LNCaP clone FGC (cell line): Measurements from ENCODE around the gene LPXN.
A peak's percentile ranks its signal among the peaks of the same experiment; 100 is the strongest.

Experiments
- DNase-seq: peaks from one replicate; pipeline ENCODE4 v3.0.0-alpha.2; 2011; ENCODE audit warnings: low read depth
- H3K4me3 ChIP-seq: 2 replicates; pipeline ENCODE4 v1.5.1; 2011; ENCODE audit warnings: mild to moderate bottlenecking, low read depth, low read length, control low read depth
- TF ChIP-seq, protein P1 (sequence below): IDR thresholded peaks from 2 replicates; pipeline ENCODE4 v1.5.1; 2012; ENCODE audit warnings: mild to moderate bottlenecking; ENCODE audit not compliant: control insufficient read depth, insufficient read depth; ENCODE audit errors: extremely low read depth

LPXN gene

DNA sequence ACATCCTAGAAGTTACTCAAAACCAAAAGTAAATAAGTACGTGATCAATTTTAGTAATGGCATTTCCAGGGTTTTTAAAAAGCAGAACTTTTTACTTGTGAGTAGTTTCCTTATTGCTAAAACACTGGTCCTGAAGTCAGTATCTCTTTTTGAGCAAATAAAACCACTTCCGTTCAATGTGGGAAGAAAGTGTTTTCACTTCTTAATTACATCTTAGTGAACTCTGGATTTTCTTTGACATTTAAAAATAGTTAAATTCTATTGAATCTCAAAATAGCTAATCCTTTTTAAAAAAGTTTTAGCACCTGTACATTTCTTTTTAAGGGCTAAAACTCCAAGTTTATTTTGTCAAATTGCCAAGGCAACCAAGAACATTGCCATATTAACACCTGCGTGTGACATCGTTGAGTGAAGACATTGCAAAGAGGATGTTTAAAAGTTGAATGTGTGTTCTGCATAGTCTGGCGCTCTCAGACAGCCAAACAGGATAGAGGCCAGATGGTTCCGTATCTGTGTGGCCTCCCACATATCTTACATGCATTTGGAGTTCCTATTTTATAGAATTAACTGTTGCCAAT lies 50.5 kb downstream of the LPXN start:
- peak; percentile 25 for DNase-seq

DNA sequence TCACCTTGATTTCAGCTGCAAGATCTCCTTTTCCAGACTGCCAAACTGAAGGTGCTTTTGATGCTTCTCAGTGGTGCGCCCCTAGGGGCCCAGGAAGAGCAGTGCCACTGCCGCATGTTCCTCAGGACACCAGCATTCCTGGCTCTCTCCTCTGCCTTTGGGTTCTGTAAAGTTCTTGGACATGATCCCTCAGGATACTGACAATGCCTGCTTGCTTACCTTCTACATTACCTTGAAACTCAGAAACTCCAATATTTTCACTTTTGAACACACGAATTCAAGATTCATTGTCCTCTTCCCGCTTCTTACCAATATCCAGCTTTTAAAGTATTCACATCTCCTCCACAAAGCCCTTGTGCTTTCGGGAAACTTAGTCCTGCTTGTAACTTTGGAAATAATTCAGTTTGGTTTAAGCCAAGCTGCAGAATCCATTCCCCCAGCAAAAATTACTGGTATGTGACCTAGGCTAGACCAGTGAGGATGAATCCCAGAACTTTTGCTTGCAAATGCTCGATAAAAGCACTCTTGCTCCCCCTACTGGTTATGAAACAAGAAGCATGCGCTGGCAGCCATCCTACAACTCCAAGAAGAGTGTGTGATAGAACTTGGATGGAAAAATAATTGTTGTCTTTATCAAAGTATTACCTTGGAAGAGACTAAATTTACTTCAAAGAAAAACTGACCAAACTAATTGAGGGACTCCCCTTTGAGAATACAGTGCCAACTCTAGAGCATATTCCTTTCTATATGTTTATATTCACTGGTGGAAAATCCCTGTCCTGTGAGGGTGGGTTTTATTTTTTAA lies 51.2 kb downstream of the LPXN start:
- H3K4me3 ChIP-seq, result no peak overlapping the region
- TF ChIP-seq, protein P1, sequence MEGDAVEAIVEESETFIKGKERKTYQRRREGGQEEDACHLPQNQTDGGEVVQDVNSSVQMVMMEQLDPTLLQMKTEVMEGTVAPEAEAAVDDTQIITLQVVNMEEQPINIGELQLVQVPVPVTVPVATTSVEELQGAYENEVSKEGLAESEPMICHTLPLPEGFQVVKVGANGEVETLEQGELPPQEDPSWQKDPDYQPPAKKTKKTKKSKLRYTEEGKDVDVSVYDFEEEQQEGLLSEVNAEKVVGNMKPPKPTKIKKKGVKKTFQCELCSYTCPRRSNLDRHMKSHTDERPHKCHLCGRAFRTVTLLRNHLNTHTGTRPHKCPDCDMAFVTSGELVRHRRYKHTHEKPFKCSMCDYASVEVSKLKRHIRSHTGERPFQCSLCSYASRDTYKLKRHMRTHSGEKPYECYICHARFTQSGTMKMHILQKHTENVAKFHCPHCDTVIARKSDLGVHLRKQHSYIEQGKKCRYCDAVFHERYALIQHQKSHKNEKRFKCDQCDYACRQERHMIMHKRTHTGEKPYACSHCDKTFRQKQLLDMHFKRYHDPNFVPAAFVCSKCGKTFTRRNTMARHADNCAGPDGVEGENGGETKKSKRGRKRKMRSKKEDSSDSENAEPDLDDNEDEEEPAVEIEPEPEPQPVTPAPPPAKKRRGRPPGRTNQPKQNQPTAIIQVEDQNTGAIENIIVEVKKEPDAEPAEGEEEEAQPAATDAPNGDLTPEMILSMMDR, result peak; percentile 84
- DNase-seq, result peak; percentile 82

More for the DNA sequence above, 50.5 kb downstream of the LPXN start:
- no peak overlapping the region for H3K4me3 ChIP-seq
- TF ChIP-seq, protein P1, result no peak

DNA sequence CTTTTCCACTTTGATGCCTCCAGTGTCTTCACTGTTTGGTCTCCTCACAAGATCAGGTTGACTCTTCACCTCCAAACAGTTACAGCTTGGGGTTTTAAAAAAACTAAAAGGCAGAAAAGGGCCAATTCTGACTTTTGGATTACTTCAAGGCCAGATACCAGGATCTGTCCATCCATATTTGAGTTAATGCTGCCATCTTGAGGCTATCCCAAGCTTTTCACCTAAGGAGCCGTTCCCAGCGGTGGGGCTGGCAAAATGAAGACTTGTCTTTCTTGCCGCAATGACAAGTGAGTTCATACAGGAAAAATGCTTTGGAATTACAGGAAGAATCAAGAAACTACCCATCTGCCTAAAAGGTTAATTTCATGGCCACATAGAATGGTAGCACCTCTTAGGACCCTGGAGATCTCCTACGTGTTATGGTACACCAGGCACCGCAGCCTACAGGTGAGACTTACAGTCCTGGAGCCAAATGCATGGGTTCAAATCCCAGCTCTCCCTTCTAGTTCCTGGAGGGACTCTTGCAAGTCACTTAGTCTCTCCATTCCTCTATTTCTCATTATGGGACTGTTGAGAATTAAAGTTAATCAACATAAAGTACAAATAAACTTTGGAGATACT lies 61.8 kb downstream of the LPXN start:
- H3K4me3 ChIP-seq, result no peak overlapping the region
- DNase-seq, result peak; percentile 46
- TF ChIP-seq, protein P1, result peak; percentile 78

DNA sequence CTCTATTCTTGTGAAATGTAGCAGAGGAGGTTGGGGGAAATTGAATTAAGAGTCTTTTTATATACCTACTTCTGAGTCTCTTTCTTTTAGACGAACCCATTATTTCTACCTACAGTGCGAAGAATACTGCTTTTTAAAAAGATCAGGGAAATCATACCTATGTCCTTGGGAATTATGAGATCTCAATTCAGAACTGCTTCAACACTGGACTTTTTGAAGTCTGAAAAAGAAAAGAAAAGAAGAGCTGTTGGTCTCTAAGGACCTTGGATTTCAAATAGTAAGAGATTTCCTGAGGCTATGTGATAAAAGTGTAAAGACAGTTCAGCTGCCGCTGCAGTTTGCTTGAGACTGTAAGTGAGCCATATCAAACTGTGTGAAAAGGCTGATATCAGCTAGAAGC lies 64.0 kb downstream of the LPXN start:
- TF ChIP-seq, protein P1, result no peak
- no peak for DNase-seq
- H3K4me3 ChIP-seq, result no peak overlapping the region

DNA sequence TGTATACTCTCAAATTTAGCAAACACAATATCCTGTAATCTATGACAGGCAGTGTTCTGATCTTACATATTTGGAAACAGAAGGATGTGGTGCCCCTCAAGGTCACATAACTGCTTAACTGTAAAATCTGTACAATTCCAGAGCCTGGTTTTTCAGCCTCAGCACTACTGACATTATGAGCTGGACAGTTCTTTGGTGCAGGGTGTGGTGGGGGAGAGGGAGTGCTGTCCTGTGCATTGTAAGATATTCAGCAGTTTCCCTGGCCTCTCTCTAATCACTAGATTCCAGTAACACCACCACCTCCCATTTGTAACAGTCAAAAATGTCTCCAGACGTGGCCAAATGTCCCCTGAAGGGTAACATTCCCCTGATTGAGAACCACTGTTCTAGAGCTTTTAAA lies 65.9 kb downstream of the LPXN start:
- DNase-seq, result no peak
- TF ChIP-seq, protein P1, result no peak
- H3K4me3 ChIP-seq, result no peak overlapping the region

DNA sequence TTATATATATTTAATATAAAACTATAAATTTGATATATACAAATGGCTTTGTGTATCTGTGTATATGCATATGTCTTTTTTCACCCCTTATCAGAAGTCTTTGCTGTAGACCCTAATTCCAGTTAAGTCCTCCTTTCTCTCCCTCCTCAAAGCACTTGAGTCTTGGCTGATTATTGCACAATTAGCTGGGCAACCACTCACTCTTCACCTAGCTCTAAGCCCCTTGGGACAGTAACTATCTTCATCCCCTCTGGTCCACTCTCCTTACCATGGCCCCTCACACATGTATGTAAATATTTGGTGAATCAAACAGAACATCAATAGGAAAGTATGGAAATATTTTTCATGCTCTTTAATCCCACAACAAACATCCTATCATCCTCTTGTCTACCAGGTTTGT lies 66.8 kb downstream of the LPXN start:
- DNase-seq, result no peak
- no peak overlapping the region for H3K4me3 ChIP-seq
- TF ChIP-seq, protein P1, result no peak

DNA sequence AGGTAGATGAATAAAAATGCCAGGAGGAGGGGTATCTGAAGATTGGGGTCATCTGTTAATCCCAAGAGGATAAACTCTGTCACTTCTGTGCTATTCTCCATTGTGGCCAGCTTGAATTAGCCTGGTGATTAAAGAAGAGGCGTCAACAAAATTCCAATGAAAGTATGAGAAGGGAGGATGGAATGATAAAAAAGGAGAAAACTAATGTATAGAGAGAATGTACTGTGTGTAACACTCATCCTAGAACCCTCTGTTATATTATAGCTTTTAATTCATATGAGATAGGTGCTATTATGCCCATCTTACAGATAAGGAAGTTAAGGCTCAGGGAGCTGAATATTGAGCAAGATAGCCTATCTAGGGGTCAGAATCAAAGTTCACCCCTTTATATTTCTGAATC lies 67.7 kb downstream of the LPXN start, which contains the start of gene OR5B21:
Gene OR5B21 (minus strand): TSS at position 101 of the 400 bp plus-strand sequence. CDS start 0 bp downstream, at position 101.
- no peak within 1 kb of the TSS for H3K4me3 ChIP-seq
- TF ChIP-seq, protein P1, result no peak
- no peak for DNase-seq
